Fibroblast of skin of left quadriceps (primary cell): ENCODE results near the gene ADD1.

Experiments used
- DNase-seq, 2 experiments: peaks; one replicate each; pipeline ENCODE4 v3.0.0-alpha.2; 2013; ENCODE audit warnings: low read depth in 2 of 2

The ADD1 gene

GRCh38 chr4:2963966-2964471, 120.4 kb downstream of the ADD1 start:
- no peak for DNase-seq

- no peak for DNase-seq
Measured at GRCh38 chr4:2964706-2965258, 121.1 kb downstream of the ADD1 start.

- no peak for DNase-seq
Measured at GRCh38 chr4:2965262-2965661, 121.6 kb downstream of the ADD1 start.

- DNase-seq, result no peak
Measured at GRCh38 chr4:2968381-2968780, 124.7 kb downstream of the ADD1 start.

GRCh38 chr4:2971275-2971674, 127.6 kb downstream of the ADD1 start:
- no peak for DNase-seq

- no peak for DNase-seq
Measured at GRCh38 chr4:2977211-2978088, 133.8 kb downstream of the ADD1 start.
